ENCODE results near the gene SRPK2.

DNA sequence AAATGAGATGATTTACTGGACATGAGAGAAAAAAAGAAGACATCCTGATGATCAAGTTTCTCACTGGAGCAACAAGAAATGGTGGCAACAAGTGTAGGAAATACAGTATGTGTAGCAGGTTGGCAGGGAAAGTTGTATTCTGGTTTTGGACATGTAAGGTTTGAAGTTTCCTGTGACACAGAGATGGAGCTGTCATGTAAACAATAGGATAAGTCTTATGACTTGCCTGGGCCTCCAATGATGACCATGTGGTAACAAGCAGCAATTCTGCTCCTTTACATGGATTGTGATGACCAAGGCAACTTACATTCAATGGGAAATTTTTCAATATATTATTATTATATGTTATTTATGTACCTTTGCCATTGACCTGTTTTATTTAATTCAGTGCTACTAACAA, 249.3 kb downstream of the SRPK2 start:
- TF ChIP-seq, protein P1, sequence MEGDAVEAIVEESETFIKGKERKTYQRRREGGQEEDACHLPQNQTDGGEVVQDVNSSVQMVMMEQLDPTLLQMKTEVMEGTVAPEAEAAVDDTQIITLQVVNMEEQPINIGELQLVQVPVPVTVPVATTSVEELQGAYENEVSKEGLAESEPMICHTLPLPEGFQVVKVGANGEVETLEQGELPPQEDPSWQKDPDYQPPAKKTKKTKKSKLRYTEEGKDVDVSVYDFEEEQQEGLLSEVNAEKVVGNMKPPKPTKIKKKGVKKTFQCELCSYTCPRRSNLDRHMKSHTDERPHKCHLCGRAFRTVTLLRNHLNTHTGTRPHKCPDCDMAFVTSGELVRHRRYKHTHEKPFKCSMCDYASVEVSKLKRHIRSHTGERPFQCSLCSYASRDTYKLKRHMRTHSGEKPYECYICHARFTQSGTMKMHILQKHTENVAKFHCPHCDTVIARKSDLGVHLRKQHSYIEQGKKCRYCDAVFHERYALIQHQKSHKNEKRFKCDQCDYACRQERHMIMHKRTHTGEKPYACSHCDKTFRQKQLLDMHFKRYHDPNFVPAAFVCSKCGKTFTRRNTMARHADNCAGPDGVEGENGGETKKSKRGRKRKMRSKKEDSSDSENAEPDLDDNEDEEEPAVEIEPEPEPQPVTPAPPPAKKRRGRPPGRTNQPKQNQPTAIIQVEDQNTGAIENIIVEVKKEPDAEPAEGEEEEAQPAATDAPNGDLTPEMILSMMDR (IDR thresholded peaks at IDR 0.05), result no peak
- TF ChIP-seq POLR2A (IDR thresholded peaks at IDR 0.05) (no peak), POLR2AphosphoS5 (IDR thresholded peaks at IDR 0.05) (no peak), EP300 (IDR thresholded peaks at IDR 0.05) (no peak)
